ENCODE results near the gene RETSAT.
"Not testable (repeated sequence)": the region's sequence is repeated elsewhere in the genome, so short reads cannot be mapped to it uniquely, and the experiment has no call there.

Gene RETSAT

DNA sequence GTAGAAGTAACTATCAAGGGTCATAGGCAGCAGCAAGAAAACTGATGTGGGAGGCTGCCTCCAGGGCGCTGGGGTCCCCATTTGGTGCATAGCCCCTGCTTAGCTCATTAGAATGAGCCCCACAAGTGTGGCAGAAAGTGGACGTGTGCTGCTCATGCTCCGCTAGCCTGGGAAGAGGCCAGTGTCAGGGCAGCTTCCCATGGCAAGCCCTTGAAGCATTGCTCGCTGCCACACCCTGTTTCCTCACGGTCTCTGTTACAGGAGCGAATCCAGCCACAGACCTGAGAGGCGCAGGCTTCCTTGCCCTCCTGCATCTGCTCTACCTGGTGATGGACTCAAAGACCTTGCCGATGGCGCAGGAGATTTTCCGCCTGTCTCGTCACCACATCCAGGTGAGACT lies 22.8 kb upstream of the RETSAT start:
- no peak for DNase-seq

GRCh38 chr2:85376291-85377065 lies 22.1 kb upstream of the RETSAT start:
- no peak for DNase-seq

DNA sequence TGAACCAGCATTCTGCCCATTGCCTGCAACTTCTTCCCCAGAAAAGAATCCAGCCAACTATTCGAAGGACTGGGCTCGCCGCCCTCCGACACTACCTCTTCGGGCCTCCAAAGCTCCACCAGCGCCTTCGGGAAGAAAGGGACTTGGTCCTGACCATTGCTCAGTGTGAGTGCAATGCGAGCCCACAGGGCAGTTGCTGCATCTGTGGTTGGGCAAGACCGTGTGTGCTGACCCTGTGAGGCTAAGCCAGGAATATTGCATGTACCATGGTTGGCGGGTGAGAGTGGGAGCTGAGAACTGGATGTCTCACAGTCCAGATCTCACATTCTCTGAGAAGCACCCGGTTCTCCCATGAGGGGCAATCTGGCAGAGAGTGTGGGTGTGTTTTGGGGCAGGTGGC lies 16.7 kb upstream of the RETSAT start:
- DNase-seq, result no peak

DNA sequence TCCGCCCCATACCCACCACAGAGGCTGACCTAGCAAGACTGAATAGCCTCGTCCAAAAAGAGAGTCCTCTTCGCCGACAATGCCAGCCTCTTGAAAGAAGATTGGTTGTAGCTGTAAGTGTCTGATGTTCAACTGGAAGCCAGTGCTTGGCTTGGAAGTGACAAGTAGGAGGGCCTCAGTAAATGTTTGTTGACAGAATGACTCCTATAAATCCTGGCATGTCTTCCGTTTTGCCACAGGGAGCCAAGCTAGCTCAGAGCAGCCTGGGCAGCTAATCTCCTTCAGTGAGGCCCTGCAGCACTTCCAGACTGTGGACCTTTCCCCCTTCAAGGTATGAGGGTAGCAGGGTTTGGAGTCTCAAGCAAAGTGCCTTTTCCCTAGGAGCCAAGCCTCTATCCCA lies 15.2 kb upstream of the RETSAT start:
- DNase-seq, result no peak

DNA sequence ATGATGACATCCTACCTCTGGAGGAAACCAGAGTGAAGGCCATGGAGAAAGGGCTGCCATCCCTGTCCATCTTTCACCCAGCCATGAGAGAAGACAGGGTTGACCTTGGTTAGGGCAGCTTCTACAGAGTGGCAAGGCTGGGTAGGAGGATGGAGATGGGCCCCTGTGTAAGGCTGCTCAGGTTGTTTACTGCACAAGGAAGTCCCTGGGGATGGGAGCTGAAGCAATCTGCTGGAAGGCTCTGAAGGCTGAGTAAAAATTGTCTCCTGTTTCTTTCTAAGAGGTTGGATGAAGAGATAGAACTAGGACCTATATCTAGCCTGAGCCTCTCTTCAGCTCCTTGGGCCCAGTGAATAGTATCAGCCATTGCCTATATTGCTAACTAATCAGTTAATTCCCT lies 14.6 kb upstream of the RETSAT start:
- DNase-seq, result no peak

DNA sequence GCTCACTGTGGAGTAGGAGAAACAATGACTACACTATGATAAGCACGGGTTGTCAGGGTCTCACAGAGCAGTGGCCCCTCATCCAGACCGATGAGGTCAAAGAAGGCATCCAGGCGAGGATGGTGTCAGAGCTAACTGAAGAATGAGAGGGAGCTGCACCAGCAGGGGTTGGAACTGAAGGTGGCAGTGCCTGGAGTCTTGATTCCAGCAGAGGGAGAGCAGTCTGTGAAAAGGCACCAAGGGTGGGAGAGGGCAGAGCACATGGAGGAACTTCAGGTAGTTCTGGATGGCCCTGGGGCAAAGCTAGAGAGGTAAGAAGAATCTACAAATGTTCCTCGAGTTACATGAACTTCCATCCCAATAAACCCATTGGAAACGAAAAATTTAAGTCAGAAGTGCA lies 12.9 kb upstream of the RETSAT start:
- no peak for DNase-seq

- not testable (repeated sequence) for DNase-seq
Measured at GRCh38 chr2:85362653-85363387, 8.5 kb upstream of the RETSAT start.

DNA sequence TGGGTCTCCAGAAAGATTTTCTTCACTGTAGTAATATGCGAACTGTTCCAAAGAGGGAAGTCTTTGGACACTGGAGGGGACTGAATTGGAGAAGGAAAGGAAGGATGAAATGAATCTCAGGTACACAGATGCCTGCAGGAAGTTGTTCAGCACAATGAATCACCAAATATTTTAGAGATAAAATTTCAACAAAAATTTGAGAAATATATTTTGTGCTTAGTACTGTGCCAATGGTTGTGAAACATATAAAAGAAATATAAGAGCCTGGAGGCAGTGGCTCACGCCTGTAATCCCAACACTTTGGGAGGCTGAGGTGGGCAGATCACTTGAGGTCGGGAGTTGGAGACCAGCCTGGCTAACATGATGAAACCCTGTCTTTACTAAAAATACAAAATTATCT lies 3.4 kb upstream of the RETSAT start:
- DNase-seq, result no peak

- DNase-seq, result no peak
Measured at GRCh38 chr2:85356186-85356585, 1.9 kb upstream of the RETSAT start.

DNA sequence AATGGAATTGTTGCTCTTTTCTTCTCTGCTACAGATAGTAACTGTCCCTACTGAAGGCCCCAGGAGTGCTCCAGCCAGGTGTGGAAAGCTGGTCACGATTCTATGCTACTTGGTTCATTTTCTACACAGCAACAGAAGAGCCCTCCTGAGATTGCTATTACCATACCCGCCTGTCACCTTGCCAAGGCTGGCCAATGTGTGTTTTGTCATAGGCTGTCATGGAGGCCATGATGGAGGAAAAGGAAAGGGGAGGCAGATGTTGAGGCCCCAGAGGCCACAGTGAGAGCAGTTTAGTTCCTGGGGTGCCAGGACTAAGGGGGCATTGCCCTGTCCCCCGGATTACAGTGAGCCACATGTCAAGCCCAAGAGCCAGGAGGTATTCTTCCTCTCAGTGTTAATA lies 1.2 kb upstream of the RETSAT start:
- DNase-seq, result no peak

DNA sequence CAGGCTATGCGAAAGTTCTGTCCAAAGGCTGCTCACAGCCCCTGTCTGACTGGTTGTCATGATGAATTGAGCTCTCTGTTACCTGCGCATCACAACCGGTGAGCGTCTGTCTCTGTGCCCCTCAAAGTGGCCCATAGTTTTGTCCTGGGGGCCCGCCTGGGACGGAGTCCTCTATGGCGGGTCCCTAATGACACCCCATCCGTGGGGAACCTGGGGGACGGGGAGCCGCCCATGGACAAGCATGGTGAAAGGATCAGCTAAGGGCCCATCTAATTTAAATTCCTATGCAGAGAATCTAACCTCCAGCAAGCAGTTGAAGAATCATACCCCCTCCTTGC lies 714 bp upstream of the RETSAT start:
- no peak for DNase-seq

GRCh38 chr2:85353876-85354285 lies 447 bp downstream of the RETSAT start:
- peak; percentile 54 for DNase-seq

- no peak for DNase-seq
Measured at GRCh38 chr2:85347599-85347998, 6.7 kb downstream of the RETSAT start.

DNA sequence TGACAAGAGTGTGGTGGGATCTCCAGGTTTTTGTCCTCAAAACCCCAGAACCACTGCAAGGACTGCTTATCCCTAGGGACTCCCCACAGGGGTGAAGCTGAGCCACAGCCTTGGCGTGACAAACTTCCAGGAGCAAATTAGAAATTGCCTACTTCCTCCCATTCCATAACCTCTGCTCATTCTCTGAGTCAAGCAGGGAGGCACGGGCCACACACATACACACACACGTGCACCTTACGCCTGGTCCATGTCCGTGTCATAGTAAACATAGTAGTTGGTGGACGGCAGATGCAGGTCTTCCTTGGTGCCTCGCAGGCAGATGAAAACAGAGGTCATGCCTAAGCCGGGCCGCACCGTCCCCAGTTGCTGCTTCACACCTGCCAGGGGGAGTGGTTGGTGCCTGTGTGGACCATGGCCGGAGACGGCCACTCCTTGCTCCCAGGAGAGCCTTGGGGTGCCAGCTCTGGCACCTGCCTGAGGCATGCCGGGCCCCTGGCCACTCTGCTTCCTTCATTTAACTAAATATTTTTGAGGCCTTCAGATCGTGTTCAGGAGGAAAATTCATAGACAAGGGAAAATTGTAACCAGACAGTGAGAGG lies 9.9 kb downstream of the RETSAT start:
- DNase-seq, result no peak

- not testable (repeated sequence) for DNase-seq
Measured at GRCh38 chr2:85343207-85343895, 11.0 kb downstream of the RETSAT start.

- no peak for DNase-seq
Measured at GRCh38 chr2:85342156-85342555, 12.2 kb downstream of the RETSAT start.

GRCh38 chr2:85341269-85342029 lies 12.9 kb downstream of the RETSAT start:
- DNase-seq, result no peak

DNA sequence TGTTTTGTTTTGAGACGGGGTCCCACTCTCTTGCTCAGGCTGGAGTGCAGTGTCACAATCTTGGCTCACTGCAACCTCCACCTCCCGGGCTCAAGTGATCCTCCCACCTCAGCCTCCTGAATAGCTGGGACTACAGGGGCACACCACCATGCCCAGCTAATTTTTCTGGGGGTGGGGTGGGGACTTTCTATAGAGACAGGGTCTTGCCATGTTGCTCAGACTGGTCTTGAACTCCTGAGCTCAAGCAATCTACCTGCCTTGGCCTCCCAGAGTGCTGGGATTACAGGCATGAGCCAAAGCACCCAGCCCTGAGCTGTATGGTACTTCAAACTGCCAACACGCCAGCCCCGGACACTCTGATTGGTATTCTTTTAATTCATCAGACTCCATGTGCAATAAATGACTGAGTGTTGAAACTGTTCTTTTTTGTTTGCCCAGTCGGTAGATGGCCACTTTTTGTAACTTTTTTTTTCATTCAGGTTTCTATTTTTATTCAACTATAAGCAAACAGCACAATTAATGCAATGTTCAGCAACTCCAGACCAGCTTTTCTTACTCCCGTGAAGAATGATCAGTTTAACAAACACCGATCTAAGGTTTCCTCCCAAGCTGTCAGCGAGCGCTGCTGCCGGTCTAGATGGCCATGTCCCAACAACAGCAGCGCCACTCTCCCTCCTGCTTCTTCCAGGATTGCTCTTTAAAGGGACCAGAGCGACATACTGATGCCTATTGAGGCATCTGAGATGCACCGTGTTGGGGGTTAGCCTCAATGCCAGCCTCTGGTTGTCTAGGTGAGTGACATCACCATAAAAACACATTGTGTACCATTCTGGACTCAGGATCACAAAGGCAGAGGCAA lies 14.1 kb downstream of the RETSAT start:
- no peak for DNase-seq

DNA sequence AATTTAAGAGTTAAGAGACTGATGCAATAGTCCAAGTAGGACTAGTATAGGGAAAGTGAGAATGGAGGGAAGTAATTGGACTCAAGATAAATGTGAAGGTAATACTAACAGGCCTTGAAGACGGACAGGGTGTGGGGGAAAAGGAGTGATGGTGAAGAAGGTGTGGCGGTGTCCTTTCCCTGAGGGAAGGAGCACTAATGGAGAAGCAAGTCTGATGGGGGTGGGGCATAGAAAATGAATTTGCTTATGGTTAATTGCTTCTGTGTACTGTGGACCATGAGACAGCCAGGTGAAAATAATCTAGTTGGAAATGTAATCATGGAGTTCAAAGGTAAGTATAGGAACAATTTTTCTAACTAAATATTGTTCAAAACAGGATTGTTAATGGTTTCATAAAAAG lies 19.4 kb downstream of the RETSAT start:
- no peak for DNase-seq

GRCh38 chr2:85333877-85334276 lies 20.5 kb downstream of the RETSAT start:
- not testable (repeated sequence) for DNase-seq

DNA sequence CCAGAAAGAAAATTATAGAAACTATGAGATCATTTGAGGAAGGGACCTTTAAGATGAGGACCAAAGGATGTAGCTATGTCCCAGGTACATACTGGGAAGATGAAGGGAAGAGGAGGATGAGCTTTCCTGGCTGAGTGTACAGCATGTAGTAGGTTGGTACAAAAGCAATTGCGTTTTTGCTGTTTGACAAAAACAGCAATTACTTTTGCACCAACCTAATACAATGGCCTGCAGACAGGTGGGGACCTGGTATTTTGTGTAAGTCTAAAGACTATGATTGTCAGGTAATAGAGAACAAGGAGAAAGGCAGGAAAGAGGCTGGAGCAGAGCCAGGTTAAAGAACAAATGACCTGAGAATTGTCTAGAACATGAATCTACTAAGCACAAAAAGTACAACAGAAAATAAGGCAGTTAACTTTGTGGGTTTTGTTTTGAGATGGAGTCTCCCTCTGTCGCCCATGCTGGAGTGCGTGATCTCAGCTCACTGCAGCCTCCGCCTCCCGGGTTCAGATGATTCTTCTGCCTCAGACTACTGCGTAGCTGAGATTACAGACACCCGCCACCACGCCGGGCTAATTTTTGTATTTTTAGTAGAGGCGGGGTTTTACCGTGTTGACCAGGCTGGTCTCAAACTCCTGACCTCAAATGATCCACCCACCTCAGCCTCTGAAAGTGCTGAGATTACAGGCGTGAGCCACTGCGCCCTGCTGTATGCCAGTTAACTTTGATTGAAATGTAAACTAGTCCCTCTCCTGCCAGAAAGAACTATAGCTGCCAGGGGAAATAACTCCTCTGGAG lies 23.3 kb downstream of the RETSAT start:
- no peak for DNase-seq

All from NCI-H82 (cell line).